H1 (cell line): ENCODE data around the gene BEX3. TPM values are rescaled to one million over a fixed set of nuclear protein-coding genes. Genes with fewer than 3 reads are reported as not detected.

Source experiments
- CTCF ChIA-PET: fragments of 300-600 bp; sonication (Branson Sonifier 250); formaldehyde crosslinking; loops from one replicate; lab custom pipeline; 2021; ENCODE audit not compliant: partially characterized antibody; lab: Charles Lee
- POLR2A ChIA-PET: fragments of 300-600 bp; sonication (Branson Sonifier 250); formaldehyde crosslinking; loops from one replicate; lab custom pipeline; 2021; ENCODE audit warnings: inconsistent platforms; ENCODE audit not compliant: partially characterized antibody; lab: Charles Lee
- DNase-seq, 2 experiments: peaks; one replicate each; pipeline versions ENCODE4 v3.0.0 to v3.0.0-alpha.2; 2010 to 2022; ENCODE audit warnings: low spot score in 2 of 2, low read depth in 1 of 2, mixed read lengths in 1 of 2
- FAIRE-seq: peaks from 2 replicates; lab custom pipeline; 2011; peaks lifted over from hg19 to GRCh38; lab: Jason Lieb, UNC
- H2AFZ ChIP-seq: 2 replicates; pipeline ENCODE4 v1.8.1; 2012; ENCODE audit warnings: low read length, inconsistent platforms
- H2AK5ac ChIP-seq: 2 replicates; pipeline ENCODE4 v1.6.1; 2013; ENCODE audit warnings: low read depth, low read length
- H2BK120ac ChIP-seq: replicated peaks from 2 replicates; pipeline ENCODE3; 2013; ENCODE audit warnings: low read depth, low read length, inconsistent platforms
- H2BK12ac ChIP-seq: 2 replicates; pipeline ENCODE4 v1.6.1; 2013; ENCODE audit warnings: low read depth, low read length
- H2BK15ac ChIP-seq: 2 replicates; pipeline ENCODE4 v1.6.1; 2013; ENCODE audit warnings: low read length
- H2BK20ac ChIP-seq: 2 replicates; pipeline ENCODE4 v1.6.1; 2013; ENCODE audit warnings: low read length
- H2BK5ac ChIP-seq: 2 replicates; pipeline ENCODE4 v1.6.1; 2013; ENCODE audit warnings: low read depth, low read length
- H3K14ac ChIP-seq: 2 replicates; pipeline ENCODE4 v1.6.1; 2013; ENCODE audit warnings: inconsistent platforms; ENCODE audit not compliant: insufficient read length
- H3K18ac ChIP-seq: 2 replicates; pipeline ENCODE4 v1.6.1; 2013; ENCODE audit warnings: low read length; ENCODE audit errors: extremely low read depth
- H3K23ac ChIP-seq: 2 replicates; pipeline ENCODE4 v1.6.1; 2013; ENCODE audit warnings: inconsistent platforms; ENCODE audit not compliant: insufficient read length
- H3K23me2 ChIP-seq: 2 replicates; pipeline ENCODE4 v1.6.1; 2013; ENCODE audit warnings: low read depth, low read length
- H3K27ac ChIP-seq: 2 replicates; pipeline ENCODE4 v1.6.1; 2011; ENCODE audit warnings: low read depth, low read length, inconsistent platforms
- H3K27me3 ChIP-seq, 4 experiments: replicated peaks in 1 of 4; 1 replicate in 1 of 4; 2 replicates in 3 of 4; pipeline versions ENCODE4 v1.6.1 to v1.8.1; 2011 to 2013; ENCODE audit warnings: low read length in 3 of 4, mild to moderate bottlenecking in 3 of 4, inconsistent platforms in 2 of 4, mixed read lengths in 2 of 4, moderate library complexity in 1 of 4; ENCODE audit not compliant: control insufficient read depth in 3 of 4, insufficient read depth in 3 of 4; ENCODE audit errors: extremely low read depth in 1 of 4
- H3K36me3 ChIP-seq, 4 experiments: 2 replicates each; pipeline versions ENCODE4 v1.6.1 to v1.8.1; 2011 to 2013; ENCODE audit warnings: mild to moderate bottlenecking in 4 of 4, low read length in 3 of 4, moderate library complexity in 2 of 4, control low read depth in 1 of 4, inconsistent platforms in 1 of 4; ENCODE audit not compliant: insufficient read depth in 4 of 4, control insufficient read depth in 2 of 4
- H3K4ac ChIP-seq: replicated peaks from 2 replicates; pipeline ENCODE3; 2013; ENCODE audit warnings: low read length, low read depth, mixed read lengths, inconsistent platforms; ENCODE audit not compliant: insufficient read length
- H3K4me1 ChIP-seq, 4 experiments: replicated peaks in 1 of 4; 1 replicate in 1 of 4; 2 replicates in 3 of 4; pipeline versions ENCODE4 v1.6.1 to v1.8.1; 2011 to 2013; ENCODE audit warnings: low read length in 3 of 4, inconsistent platforms in 2 of 4, mixed read lengths in 1 of 4; ENCODE audit not compliant: insufficient read depth in 4 of 4, control insufficient read depth in 3 of 4
- H3K4me2 ChIP-seq, 2 experiments: 2 replicates each; pipeline versions ENCODE4 v1.6.1 to v1.8.1; 2011 to 2013; ENCODE audit warnings: low read depth in 2 of 2, low read length in 2 of 2, control low read depth in 1 of 2, inconsistent platforms in 1 of 2, mild to moderate bottlenecking in 1 of 2; ENCODE audit not compliant: insufficient read depth in 1 of 2
- H3K4me3 ChIP-seq, 4 experiments: fragments of 200-600, 300-600 bp in 1 of 4; sonication (generic), shearing (Covaris generic), sonication (Bioruptor Twin) in 1 of 4; 2 replicates each; pipeline versions ENCODE4 v1.5.1 to v1.8.1; 2011 to 2016; ENCODE audit warnings: low read length in 4 of 4, low read depth in 3 of 4, control low read depth in 2 of 4, inconsistent platforms in 2 of 4, mild to moderate bottlenecking in 2 of 4, mixed read lengths in 1 of 4, moderate library complexity in 1 of 4; ENCODE audit not compliant: insufficient read depth in 2 of 4; ENCODE audit errors: extremely low read depth in 1 of 4
- H3K56ac ChIP-seq: replicated peaks from 2 replicates; pipeline ENCODE3; 2013; ENCODE audit warnings: low read depth, mild to moderate bottlenecking, mixed read lengths, low read length, inconsistent platforms; ENCODE audit not compliant: insufficient read length
- H3K79me1 ChIP-seq: 2 replicates; pipeline ENCODE4 v1.6.1; 2013; ENCODE audit warnings: low read depth, low read length, control low read depth
- H3K79me2 ChIP-seq, 2 experiments: 2 replicates each; pipeline versions ENCODE4 v1.6.1 to v1.8.1; 2012 to 2013; ENCODE audit warnings: low read length in 2 of 2, mild to moderate bottlenecking in 2 of 2, inconsistent platforms in 1 of 2; ENCODE audit not compliant: insufficient read depth in 2 of 2, control insufficient read depth in 1 of 2
- H3K9ac ChIP-seq, 4 experiments: replicated peaks in 1 of 4; 1 replicate in 1 of 4; 2 replicates in 3 of 4; pipeline versions ENCODE4 v1.6.1 to v1.8.1; 2011 to 2013; ENCODE audit warnings: low read depth in 3 of 4, low read length in 3 of 4, control low read depth in 2 of 4, mild to moderate bottlenecking in 2 of 4, moderate library complexity in 2 of 4, inconsistent platforms in 1 of 4; ENCODE audit errors: extremely low read depth in 1 of 4
- H3K9me3 ChIP-seq, 2 experiments: 2 replicates each; pipeline versions ENCODE4 v1.6.1 to v1.8.1; 2012 to 2013; ENCODE audit warnings: mild to moderate bottlenecking in 2 of 2, moderate library complexity in 2 of 2, control low read depth in 1 of 2, inconsistent platforms in 1 of 2, low read depth in 1 of 2, low read length in 1 of 2, mixed read lengths in 1 of 2; ENCODE audit not compliant: insufficient read depth in 2 of 2
- H4K20me1 ChIP-seq, 2 experiments: replicated peaks in 1 of 2; 2 replicates each; pipeline versions ENCODE3 to v1.8.1; 2011 to 2013; ENCODE audit warnings: inconsistent platforms in 2 of 2, low read length in 2 of 2, mild to moderate bottlenecking in 1 of 2; ENCODE audit not compliant: insufficient read depth in 2 of 2, control insufficient read depth in 1 of 2
- H4K5ac ChIP-seq: 2 replicates; pipeline ENCODE4 v1.6.1; 2013; ENCODE audit warnings: low read length, low read depth, mixed read lengths, inconsistent platforms; ENCODE audit not compliant: insufficient read length
- H4K8ac ChIP-seq: 2 replicates; pipeline ENCODE4 v1.8.0; 2013; ENCODE audit warnings: mild to moderate bottlenecking, moderate library complexity, low read length, inconsistent platforms; ENCODE audit not compliant: insufficient read depth; ENCODE audit errors: extremely low read depth
- H4K91ac ChIP-seq: replicated peaks from 2 replicates; pipeline ENCODE3; 2013; ENCODE audit warnings: low read length, mixed read lengths, inconsistent platforms; ENCODE audit not compliant: insufficient read length
- BACH1 ChIP-seq: IDR thresholded peaks from 2 replicates; pipeline ENCODE4 v1.6.1; 2012; ENCODE audit warnings: low read length, improper control_type of control experiment
- CHD1 ChIP-seq: IDR thresholded peaks from 2 replicates; pipeline ENCODE4 v1.6.1; 2012; ENCODE audit warnings: low read depth, low read length, improper control_type of control experiment
- CHD2 ChIP-seq: IDR thresholded peaks from 2 replicates; pipeline ENCODE4 v1.6.1; 2012; ENCODE audit warnings: low read length, improper control_type of control experiment
- EP300 ChIP-seq, 2 experiments: IDR thresholded peaks; 1 replicate in 1 of 2; 2 replicates in 1 of 2; pipeline ENCODE4 v1.6.1; 2011 to 2012; ENCODE audit warnings: low read depth in 2 of 2, low read length in 2 of 2, mild to moderate bottlenecking in 2 of 2, borderline replicate concordance in 1 of 2, inconsistent platforms in 1 of 2, moderate library complexity in 1 of 2
- KDM1A ChIP-seq: fragments of 200-600, 300-600 bp; sonication (generic); IDR thresholded peaks from 2 replicates; pipeline ENCODE4 v1.7.1; 2016; ENCODE audit warnings: mild to moderate bottlenecking, low read length, borderline replicate concordance
- RAD21 ChIP-seq, 2 experiments: IDR thresholded peaks in 1 of 2; conservative IDR thresholded peaks in 1 of 2; 2 replicates each; pipeline ENCODE4 v1.6.1; 2011; ENCODE audit warnings: low read depth in 2 of 2, low read length in 2 of 2, improper control_type of control experiment in 1 of 2, inconsistent platforms in 1 of 2, mild to moderate bottlenecking in 1 of 2, moderate library complexity in 1 of 2
- RNF2 ChIP-seq: fragments of 200-900, 300-1000 bp; sonication (generic); IDR thresholded peaks from 2 replicates; pipeline ENCODE4 v1.7.1; 2016; ENCODE audit warnings: borderline replicate concordance, low read depth, mild to moderate bottlenecking, antibody characterized with exemption, low read length; ENCODE audit not compliant: poor library complexity, severe bottlenecking; ENCODE audit errors: missing control alignments
- WGBS, 2 experiments: shearing (Covaris generic) in 1 of 2; methylation state at CpG; one replicate each; pipeline versions ENCODE4 v1.1.6 to v1.1.7; 2013 to 2015; ENCODE audit warnings: low lambda C conversion rate in 2 of 2, mixed read lengths in 2 of 2, inconsistent platforms in 1 of 2, low coverage in 1 of 2, missing lambda C conversion rate in 1 of 2; ENCODE audit not compliant: insufficient replicate concordance in 2 of 2, insufficient coverage in 1 of 2, insufficient read length in 1 of 2; ENCODE audit errors: extremely low coverage in 1 of 2, missing lambda C conversion rate in 1 of 2; 5-methylcytosine and 5-hydroxymethylcytosine counted together
- polyA plus RNA-seq, 7 experiments: library from polyadenylated mRNA; depleted of rRNA in 3 of 7; stranded (reverse) in 5 of 7; unstranded in 2 of 7; fragments of >200 nt in 5 of 7; fragments of 200-250 nt in 2 of 7; gene quantifications; 1 replicate in 5 of 7; 2 replicates in 1 of 7; 4 replicates in 1 of 7; pipeline versions ENCODE4 v1.2.1 to v1.2.3, GENCODE V29; 2011 to 2013; ENCODE audit warnings: missing spikeins in 2 of 7, mixed read lengths in 2 of 7
- total RNA-seq: library from RNA; stranded (reverse); fragmentation: NEBNext Ultra II Directional; extraction: Animal tissue kit (Norgen Biotek cat#: 25700); gene quantifications from 2 replicates; pipeline ENCODE4 v1.2.1, GENCODE V29; 2021
- TF ChIP-seq, protein P1 (sequence below): IDR thresholded peaks from 2 replicates; pipeline ENCODE4 v1.6.1; 2012; ENCODE audit warnings: inconsistent platforms
- TF ChIP-seq, protein P2 (sequence below): IDR thresholded peaks from 2 replicates; pipeline ENCODE4 v1.6.1; 2011; ENCODE audit warnings: low read depth, mild to moderate bottlenecking, low read length; ENCODE audit not compliant: insufficient read depth

BEX3 gene
- total and polyA plus RNA-seq, 2 of the 8 experiments (the other 6 are each of a cell fraction or from before 2014, with no cell fraction given), result 330 to 366 TPM

DNA sequence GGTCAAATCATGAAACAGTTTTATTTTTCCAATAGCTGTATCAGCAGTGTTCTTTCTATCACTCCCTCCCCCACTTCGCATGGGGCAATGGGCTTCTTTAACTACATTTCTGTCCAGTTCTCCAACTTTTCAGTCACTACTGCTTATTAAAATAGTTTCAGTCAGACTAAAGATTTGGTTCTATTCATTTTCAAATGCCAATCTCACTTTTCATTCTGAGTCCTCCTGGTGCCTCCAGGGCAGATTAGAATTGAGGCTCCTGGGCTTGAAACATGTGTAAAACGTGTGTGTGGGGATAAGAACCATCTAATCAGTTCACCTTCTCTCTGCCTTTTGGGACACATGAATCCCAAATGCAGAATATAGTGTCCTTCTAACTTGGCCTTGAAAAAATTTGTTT is 3.5 kb upstream of the BEX3 start:
- 60% methylated on average over 2 of the region's 2 CpGs; no CpG with 5 or more reads in 1 of the 2 experiments for WGBS, 2 experiments
- DNase-seq (no peak), FAIRE-seq (no peak)
- no peak overlapping the region for H3K4me2 ChIP-seq
- no peak overlapping the region for H2AFZ ChIP-seq
- H3K27me3 ChIP-seq, result no peaks in the 10 kb centered on the region
- H4K5ac ChIP-seq, result no peak overlapping the region
- no peak overlapping the region for H4K8ac ChIP-seq
- H3K79me1 ChIP-seq, result no peaks in the 10 kb centered on the region
- POLR2A ChIA-PET, result no interaction called here
- no peak overlapping the region for H2AK5ac ChIP-seq
- H3K4ac ChIP-seq, result no peak overlapping the region
- no peak overlapping the region for H3K9ac ChIP-seq
- no peak overlapping the region for H4K91ac ChIP-seq
- no peak overlapping the region for H2BK12ac ChIP-seq
- peaks cover 0 to 6% (median 1%) of the 10 kb centered on the region in 4 experiments; a peak in 4 of 8 replicates for H3K36me3 ChIP-seq
- H3K79me2 ChIP-seq, result peaks cover 0 to 8% of the 10 kb centered on the region in 2 experiments; a peak in 2 of 4 replicates
- H3K4me3 ChIP-seq, result no peak overlapping the region
- CTCF ChIA-PET, result interaction anchor here (1.0 to 1.1 kb wide), 2 partner anchors 91 to 92 kb away, joined by 3 read pairs; no protein-coding TSS in a partner anchor
- no peak overlapping the region for H2BK5ac ChIP-seq
- H3K23ac ChIP-seq, result no peak overlapping the region
- no peak overlapping the region for H2BK120ac ChIP-seq
- no peak overlapping the region for H2BK15ac ChIP-seq
- no peak overlapping the region for H3K27ac ChIP-seq
- no peak overlapping the region for H3K56ac ChIP-seq
- no peak overlapping the region for H3K14ac ChIP-seq
- no peaks in the 10 kb centered on the region for H3K9me3 ChIP-seq
- H3K4me1 ChIP-seq, result peaks cover 0 to 2% (median under 1%) of the 10 kb centered on the region in 4 experiments; a peak in 4 of 7 replicates
- no peak overlapping the region for H3K18ac ChIP-seq
- no peak overlapping the region for H2BK20ac ChIP-seq
- peaks cover 2% of the 10 kb centered on the region; the same call in 1 of the 2 replicates for H3K23me2 ChIP-seq
- no peaks in the 10 kb centered on the region for H4K20me1 ChIP-seq
- TF ChIP-seq RNF2 (no peak), CHD1 (no peak), CHD2 (no peak), BACH1 (no peak), RAD21 (IDR thresholded peaks at IDR 0.05 in 1 of 2, conservative IDR thresholded peaks at IDR 0.05 in 1 of 2; ENCODE audit: low read depth in 2 of 2, low read length in 2 of 2) (no peak), EP300 (IDR thresholded peaks at IDR 0.05; ENCODE audit: borderline replicate concordance in 1 of 2, low read depth in 2 of 2, low read length in 2 of 2) (no peak), KDM1A (no peak)
- TF ChIP-seq, protein P1, sequence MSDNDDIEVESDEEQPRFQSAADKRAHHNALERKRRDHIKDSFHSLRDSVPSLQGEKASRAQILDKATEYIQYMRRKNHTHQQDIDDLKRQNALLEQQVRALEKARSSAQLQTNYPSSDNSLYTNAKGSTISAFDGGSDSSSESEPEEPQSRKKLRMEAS, result no peak
- TF ChIP-seq, protein P2, sequence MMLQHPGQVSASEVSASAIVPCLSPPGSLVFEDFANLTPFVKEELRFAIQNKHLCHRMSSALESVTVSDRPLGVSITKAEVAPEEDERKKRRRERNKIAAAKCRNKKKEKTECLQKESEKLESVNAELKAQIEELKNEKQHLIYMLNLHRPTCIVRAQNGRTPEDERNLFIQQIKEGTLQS, result no peak
